Measurements from ENCODE around the gene DUSP16.
"Not testable (repeated sequence)": the region's sequence is repeated elsewhere in the genome, so short reads cannot be mapped to it uniquely, and the experiment has no call there.

The DUSP16 gene

GRCh38 chr12:12488823-12489550 is 73.7 kb downstream of the DUSP16 start:
- DNase-seq: no peak

DNA sequence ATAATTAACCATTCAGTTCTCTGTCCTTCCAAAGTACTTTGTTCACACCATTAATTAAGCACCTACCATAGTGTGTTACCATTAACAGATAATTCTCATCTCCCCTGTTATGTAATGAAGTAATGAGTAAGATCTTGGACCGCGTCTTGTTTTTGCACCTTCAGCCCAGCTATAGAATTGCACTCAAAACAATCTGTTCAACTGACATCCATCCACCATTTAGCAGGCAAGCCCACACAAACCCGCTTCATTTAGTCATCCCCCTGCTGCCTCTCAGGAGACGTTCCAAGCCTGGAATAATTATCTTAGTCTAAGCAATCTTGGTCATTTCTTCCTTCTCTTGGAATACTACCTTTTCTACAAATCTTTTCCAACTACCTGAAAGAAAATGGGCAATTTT is 74.4 kb downstream of the DUSP16 start:
- DNase-seq: peak in 1 of 2 donors; percentile 24

DNA sequence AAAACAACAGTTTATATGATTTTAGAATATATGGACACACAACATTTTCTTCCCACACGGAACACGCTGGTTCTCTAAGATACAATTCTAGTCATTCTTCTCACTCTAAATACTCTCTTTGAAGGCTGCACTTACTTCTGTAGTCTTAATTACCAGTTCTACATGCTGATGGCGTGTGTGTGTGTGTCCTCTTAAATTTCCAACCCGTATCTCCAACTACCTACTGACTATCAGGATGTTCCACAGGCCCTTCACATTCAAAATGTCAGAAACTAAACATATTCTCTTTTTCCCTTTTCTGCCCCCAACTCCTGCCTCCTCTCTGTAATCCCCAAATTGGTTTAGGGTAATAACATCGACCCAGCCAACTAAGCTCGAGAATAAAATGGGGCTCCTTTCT is 75.2 kb downstream of the DUSP16 start:
- no peak for DNase-seq

DNA sequence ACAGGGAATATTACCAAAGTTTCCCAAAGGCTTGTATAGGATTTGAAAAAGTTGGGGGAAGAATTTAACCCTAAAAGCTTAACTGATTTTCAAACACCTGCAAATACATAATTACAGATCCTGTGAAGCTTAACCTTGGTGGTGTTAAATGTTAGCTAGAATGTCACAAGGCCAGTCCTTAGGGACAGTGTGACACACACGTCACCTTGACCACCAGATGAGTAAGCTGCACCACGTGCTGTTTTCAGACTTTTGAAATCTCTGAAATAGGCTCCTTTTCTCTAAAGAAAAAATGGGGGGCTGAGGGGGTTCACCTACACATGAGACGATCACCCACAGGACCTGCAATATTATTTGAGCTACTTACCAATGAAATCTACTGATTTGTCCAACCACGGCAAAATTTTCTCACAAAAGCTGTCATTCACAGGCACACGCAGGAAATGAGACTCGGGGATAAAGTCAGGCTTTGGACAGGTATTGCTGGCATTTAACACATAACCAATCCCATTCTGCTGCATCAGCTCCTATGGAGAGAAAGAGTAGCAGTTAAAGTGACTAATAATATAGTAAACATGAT is 75.9 kb downstream of the DUSP16 start:
- no peak for DNase-seq

- no peak for DNase-seq
These were observed 79.2 kb downstream of the DUSP16 start for GRCh38 chr12:12483438-12483837.

GRCh38 chr12:12482959-12483358 is 79.7 kb downstream of the DUSP16 start:
- no peak for DNase-seq

DNA sequence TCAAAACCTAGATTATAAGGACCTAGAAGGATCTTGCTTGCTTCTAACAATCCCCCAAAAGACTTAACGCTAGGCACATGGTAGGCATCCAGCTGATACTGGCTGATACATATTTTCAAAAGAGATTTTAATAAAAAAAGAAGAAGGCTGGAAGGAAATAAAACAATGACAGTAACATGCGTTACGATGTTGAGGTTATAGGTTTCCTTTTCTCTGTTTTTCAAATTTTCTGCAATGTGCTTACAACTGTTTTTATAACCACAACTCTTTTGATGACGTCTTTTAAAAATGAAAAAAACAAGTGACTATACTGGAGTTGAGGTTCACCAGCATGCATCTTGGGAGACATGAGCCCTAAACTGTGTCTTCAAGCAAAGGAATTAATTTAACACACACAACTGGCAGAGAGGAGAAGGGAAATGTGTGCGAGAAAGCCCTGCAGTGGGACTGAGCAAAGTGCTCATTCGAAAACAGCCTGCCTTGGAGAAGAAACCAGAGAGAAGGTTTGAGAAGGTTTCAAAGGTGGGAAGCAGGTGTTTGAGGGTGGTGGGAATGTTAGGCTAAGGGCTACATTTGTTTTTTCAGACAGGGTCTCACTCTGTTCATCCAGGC is 80.4 kb downstream of the DUSP16 start:
- no peak for DNase-seq

DNA sequence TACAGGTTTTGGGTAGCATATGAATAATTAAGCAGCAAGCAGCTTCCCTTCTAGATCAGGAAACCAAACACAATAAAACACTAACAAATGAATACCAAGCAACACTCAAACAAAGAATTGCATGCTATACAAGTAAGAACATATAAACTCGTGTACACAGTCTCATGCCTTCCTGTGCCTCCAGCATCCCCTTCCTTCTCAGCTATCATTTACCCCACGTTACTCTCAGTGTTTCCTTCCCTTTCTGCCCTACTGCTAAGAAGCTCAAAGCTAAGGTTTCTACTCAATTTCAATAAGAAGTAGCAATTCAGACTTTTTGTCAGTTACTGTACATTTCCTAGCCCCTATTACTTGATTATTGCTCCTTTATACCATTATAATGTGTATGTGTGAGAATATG is 81.0 kb downstream of the DUSP16 start:
- DNase-seq: no peak

DNA sequence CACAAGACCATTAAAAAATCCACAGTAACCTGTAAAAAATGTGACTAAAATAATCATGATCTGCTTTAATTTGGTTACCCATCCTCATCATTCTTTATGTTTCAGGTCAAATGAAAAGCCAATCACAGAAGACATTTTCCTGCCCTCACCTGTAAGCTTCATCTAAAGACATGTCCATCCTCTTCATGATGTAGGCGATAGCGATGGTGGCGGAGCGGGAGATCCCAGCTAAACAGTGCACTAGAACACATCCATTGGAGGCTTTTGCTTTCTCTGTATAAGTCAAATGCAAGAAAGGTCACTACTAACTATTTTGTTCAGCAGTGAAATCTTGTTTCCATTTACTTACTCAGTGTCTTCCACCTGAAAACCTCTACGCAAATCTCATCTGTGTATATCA is 82.6 kb downstream of the DUSP16 start:
- no peak for DNase-seq

DNA sequence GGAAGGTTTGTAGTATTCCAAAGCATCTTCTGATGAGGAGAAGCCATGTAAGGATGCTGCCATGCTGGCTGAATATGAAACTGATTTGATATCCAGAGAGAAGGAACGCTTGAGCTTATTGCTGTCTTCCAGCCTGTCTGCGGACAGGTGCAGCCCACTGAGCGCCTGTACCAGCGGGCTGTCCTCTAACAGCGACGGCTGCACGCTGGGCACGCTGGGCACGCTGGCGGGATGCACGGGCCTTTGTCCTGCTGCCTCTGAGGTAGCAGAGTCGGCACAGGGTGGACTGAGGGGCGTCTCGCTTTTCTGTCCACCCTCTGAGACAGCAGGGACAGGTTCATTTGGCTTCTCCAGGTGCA is 85.2 kb downstream of the DUSP16 start:
- DNase-seq: no peak

- peak; percentile 82 to 85 for DNase-seq
These were observed 85.7 kb downstream of the DUSP16 start for GRCh38 chr12:12476857-12477531.

DNA sequence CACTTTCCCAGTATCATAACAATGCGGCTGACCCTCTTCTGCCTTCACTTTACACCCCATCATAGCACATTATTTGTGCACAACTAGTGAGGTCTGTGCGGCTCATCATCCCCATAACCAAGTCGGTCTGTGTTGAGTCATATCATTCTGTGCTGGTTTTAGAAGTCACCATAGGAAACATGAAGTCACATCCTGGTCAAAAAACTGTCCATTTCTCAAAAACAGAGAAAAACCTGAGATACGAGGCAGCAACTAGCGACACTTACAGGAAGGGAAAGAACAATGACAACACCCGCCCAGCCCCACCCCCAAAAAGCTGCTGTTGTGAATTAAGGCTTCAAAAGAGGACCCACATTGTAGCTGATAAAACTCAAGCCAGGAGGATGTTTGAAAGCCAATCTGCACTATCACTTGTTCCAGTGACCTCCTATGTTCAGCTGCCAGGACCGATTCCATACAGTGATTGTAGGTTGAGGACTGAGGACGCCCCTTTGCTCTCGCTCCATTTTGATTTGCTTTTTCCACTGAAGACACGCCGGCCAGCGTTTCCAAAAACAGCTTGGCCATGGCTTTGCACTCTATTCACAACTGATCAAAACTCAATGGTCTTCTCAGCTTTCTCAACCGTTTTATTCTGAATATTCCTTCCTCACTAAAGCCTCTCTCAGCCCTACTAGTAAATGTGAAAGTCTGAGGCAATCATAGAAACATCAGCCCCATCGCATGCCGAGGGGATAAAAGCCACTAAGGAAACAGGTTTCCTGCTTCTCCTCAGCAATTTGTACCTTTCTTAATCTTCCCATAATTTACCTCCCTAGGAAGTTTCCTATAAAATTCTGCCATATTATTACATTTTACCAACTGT is 87.5 kb downstream of the DUSP16 start:
- no peak for DNase-seq

DNA sequence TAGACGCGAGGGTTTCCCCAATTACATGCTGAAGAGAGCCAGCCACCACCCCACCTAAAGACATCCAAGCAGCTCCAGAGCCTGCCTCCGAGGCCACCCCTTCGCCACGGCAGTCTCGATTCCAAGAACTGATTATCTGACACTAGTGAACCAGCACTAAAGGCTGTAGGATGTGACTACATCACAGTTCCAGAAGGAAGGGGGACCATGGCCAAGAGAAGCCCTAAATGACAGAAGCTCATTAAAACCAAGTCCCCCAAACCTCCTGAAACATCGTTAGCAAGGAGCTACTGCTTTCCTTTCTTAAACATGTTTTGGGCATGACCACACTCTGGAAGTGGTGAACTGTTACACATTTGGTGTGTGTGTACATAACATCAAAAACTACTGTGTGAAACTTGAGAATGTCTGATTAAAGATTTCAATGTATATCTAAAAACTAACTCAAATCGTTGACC is 88.2 kb downstream of the DUSP16 start:
- DNase-seq: no peak

DNA sequence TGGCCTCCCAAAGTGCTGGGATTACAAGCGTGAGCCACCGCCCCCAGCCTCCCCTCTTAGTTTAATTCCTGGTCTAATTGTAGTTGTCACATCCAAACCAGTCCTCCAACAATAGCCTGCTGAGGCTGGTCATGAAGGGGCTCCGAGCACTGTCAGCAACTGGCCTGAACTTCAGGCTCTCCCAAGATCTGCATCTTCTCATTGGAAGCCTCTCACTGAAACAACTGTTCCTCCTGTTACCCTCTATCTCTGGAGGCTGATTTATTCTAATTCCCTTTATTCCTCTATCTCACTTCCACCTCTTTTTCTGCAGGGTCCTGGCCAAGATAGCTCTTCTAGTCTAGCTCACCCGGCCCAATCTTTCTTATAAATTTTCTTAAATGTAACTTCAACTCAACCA is 89.4 kb downstream of the DUSP16 start:
- DNase-seq: no peak

- DNase-seq: not testable (repeated sequence)
These were observed 90.4 kb downstream of the DUSP16 start for GRCh38 chr12:12471982-12472961.

DNA sequence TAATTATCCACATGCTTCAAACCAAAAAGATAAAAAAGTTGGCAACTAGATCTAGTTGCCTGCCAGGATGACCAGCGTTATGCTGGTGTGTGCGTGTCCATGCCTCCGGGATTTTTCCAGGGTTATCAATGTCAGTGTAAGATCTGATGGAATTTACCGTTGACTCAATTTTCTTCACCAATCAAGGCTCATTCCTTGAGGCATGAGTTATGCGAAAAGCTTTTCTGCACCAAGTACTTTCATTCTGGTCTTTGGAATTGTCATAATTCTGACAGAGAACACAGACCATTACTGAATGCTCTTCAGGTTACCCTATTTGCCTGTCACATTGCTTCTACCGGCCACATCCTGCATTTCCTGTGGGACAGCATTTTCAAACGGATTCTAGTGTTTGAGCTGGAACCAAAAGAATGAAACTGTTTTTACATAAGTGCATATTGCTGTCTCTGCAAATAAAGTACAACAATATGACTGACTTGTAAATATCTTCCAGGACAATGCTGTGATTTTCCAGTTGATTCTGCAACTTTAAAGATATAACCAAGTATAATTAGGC is 91.8 kb downstream of the DUSP16 start:
- DNase-seq: no peak

DNA sequence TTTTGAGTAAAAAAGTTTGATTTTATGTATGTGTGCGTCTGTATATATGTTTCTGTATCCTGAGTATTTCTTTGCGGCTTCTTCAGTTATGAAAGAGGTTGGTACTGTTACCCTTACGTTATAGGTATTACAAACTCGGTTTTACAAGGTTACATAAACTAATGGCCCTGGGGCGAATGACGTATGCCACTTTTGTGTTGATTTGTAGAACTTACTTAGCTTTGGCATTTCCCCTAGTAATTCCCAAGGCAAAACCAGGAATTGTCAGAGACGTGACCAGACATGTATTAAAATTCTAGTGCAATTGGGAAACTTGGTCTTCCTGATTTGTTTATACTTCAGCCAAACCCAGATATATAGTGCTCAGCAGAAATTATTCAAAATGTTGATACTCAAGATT is 93.3 kb downstream of the DUSP16 start:
- DNase-seq: no peak

DNA sequence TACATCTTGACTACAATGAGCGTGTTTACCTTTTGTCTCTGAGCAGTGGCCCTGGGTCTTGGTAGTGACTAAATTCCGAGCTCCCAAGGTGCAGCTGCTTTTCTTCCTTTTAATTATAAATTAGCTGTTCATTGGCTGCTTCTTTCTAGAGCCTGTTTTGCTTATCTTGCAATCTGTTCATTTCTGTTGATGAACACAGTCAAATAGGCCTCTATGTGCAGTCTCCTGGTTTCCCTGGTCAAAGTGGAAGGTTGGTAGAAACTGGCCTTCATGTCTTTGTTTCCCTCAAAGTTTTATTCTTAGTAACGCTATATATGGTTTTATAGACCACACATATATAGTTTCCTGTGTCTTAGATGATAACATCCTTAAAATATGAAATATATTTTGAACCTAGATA is 94.1 kb downstream of the DUSP16 start:
- DNase-seq: no peak

DNA sequence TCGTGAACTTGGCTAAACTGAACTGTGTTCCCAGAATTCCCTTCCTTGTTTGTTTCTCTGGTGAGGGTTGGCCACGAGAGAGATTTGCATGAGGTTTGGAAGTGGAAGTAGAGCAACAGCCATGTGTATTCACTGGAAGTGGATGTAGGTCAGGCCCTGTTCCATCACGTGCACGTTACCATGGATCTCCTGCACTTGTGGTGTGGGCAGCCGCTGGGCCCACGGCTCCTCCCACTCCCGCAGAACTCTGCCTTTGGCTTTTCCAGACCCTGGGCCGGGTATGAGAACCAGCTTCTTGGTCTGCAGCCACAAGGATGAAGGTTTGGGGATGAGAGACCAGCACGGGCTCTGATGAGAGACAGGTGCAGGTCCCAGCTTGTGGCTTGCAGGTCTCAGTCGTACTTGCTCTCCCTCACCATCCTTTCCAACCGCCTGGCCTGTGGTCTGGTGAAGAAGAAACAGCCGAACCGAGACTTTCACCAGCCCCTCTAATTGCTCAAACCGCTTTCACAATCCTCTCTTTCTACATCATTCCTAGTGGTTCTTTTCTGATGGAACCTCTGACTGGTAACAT is 94.9 kb downstream of the DUSP16 start:
- peak; percentile 45 to 52 for DNase-seq

DNA sequence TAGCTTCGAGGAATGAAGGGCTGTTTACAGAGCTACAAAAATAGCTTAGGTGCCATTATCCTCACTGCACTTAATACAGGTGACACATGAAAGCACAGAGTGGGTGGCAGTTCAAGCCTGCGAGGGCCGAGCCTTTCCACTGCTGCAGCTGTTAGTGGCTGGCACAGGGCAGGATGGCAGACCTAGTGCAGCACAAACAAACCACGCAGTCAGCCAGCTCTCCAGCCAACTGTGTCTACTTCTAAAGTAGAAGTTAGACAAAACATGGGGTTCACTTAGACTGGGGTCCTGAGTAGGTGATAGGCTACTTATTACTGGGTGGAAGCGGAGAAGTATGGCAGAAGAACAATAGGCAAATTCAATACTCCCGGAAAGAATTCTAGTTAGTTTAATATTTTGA is 95.4 kb downstream of the DUSP16 start:
- DNase-seq: no peak

DNA sequence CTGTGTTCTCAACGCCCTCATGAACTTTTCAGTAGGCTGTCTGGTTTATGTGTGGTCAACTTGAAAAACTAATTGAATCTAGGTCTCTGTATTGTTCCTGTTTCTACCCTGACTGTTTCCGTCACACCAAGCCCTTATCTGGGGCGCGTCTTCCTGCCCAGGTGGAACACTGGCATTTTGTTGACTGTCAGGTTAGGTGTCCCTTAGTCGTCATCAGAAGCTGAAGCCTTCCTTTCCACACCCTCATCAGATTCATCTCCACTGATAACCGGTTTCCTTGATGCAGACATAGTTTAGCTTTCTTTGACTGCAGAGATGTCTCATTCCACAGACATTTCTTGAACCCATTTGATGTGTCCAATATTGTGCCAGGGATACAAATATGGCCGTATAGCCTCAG is 96.5 kb downstream of the DUSP16 start:
- no peak for DNase-seq

All from hippocampal formation (tissue), 2 donors.